Left ventricle myocardium inferior (tissue), 1 donor: ENCODE data around the gene BEND7. TPM values are rescaled to one million over a fixed set of nuclear protein-coding genes. Genes with fewer than 3 reads are reported as not detected.

ENCODE experiments used
- DNase-seq: peaks from one replicate; pipeline ENCODE4 v3.0.0-alpha.2; 2020
- H3K27ac ChIP-seq: fragments of 200-600 bp; replicated peaks from 2 replicates; pipeline ENCODE4 v1.8.0; 2021
- H3K27me3 ChIP-seq: fragments of 200-600 bp; 2 replicates; pipeline ENCODE4 v1.8.0; 2021; ENCODE audit warnings: low read depth
- H3K36me3 ChIP-seq: fragments of 200-600 bp; 2 replicates; pipeline ENCODE4 v1.8.0; 2021
- H3K4me1 ChIP-seq: fragments of 200-600 bp; 2 replicates; pipeline ENCODE4 v1.8.0; 2021
- H3K4me3 ChIP-seq: fragments of 200-600 bp; 2 replicates; pipeline ENCODE4 v1.8.0; 2021; ENCODE audit warnings: mild to moderate bottlenecking, moderate library complexity
- H3K9me3 ChIP-seq: fragments of 200-600 bp; replicated peaks from 2 replicates; pipeline ENCODE4 v1.8.0; 2021
- intact Hi-C: fragments of 100-400 bp; cut with micrococcal nuclease; formaldehyde crosslinking; loops from one replicate; pipeline ENCODE4 v1.11.0; 2022
- total RNA-seq: library from RNA; stranded (reverse); fragmentation: NEBNext Ultra II Directional; extraction: Animal tissue kit (Norgen Biotek cat#: 25700); gene quantifications from one replicate; pipeline ENCODE4 v1.2.1, GENCODE V29; 2021
- TF ChIP-seq, protein P1 (sequence below): fragments of 200-600 bp; IDR thresholded peaks from 2 replicates; pipeline ENCODE4 v1.8.0; 2021; ENCODE audit warnings: antibody characterized with exemption, mild to moderate bottlenecking, borderline replicate concordance
- donor health status: DM: no; HTN: yes; CAD: no; lungs with severe emphysema.

Gene BEND7
- total RNA-seq, 1 donor from 2014 or later = 14.7 TPM

- H3K4me1 ChIP-seq = no peaks in the 10 kb centered on the region
- TF ChIP-seq, protein P1, sequence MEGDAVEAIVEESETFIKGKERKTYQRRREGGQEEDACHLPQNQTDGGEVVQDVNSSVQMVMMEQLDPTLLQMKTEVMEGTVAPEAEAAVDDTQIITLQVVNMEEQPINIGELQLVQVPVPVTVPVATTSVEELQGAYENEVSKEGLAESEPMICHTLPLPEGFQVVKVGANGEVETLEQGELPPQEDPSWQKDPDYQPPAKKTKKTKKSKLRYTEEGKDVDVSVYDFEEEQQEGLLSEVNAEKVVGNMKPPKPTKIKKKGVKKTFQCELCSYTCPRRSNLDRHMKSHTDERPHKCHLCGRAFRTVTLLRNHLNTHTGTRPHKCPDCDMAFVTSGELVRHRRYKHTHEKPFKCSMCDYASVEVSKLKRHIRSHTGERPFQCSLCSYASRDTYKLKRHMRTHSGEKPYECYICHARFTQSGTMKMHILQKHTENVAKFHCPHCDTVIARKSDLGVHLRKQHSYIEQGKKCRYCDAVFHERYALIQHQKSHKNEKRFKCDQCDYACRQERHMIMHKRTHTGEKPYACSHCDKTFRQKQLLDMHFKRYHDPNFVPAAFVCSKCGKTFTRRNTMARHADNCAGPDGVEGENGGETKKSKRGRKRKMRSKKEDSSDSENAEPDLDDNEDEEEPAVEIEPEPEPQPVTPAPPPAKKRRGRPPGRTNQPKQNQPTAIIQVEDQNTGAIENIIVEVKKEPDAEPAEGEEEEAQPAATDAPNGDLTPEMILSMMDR = no peak
- no peak for DNase-seq
- no peak overlapping the region for H3K27ac ChIP-seq
- peaks cover 17% of the 10 kb centered on the region for H3K36me3 ChIP-seq
- no peaks in the 10 kb centered on the region for H3K27me3 ChIP-seq
- intact Hi-C loops = no loop called here
- no peaks in the 10 kb centered on the region for H3K9me3 ChIP-seq
- H3K4me3 ChIP-seq = no peak overlapping the region
These were observed 66.3 kb downstream of the BEND7 start for GRCh38 chr10:13462551-13462950.

GRCh38 chr10:13458687-13459012 is 70.2 kb downstream of the BEND7 start:
- Histone ChIP-seq H3K27me3 (no peaks in the 10 kb centered on the region), H3K4me3 (no peak overlapping the region), H3K9me3 (no peaks in the 10 kb centered on the region), H3K27ac (no peak overlapping the region), H3K36me3 (peaks cover 11% of the 10 kb centered on the region), H3K4me1 (no peaks in the 10 kb centered on the region)
- intact Hi-C loops = no loop called here
- TF ChIP-seq, protein P1 = no peak
- DNase-seq = no peak

DNA sequence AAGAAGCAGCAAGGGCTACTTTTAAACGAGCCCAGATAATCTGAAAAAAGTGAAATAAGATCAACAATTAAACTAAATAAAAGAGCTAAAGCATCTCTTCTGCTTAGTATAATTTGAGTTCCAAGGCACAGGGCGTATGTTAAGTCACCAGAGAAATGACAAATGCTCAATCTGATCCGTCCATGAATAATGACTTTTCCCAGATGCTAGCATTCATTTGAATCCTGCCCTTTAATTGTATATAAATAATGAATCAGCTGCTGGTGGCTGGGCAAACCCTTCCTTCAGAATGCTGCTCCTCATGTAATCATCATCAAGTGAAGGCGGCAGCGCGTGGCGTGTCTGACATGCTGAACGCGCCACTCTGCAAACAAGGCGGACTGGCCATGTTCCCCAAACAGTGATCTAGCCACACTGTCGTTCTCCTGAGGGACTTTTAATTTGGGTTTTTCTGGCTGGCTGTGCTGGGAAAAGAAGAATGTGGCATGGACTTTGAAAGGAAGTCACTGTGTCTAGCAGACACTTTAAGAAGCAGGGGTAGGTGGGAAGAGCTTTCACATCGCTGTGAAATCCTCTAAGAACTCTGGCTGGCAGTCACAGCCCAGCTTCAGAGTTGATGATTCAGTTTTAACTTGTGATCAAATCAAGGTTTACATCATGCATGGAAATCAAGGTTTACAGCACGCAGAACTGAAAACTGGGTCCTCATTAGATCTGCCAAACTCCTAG is 70.7 kb downstream of the BEND7 start:
- intact Hi-C loops = no loop called here
- Histone ChIP-seq H3K27ac (no peak overlapping the region), H3K4me1 (no peaks in the 10 kb centered on the region), H3K36me3 (peaks cover 10% of the 10 kb centered on the region), H3K27me3 (no peaks in the 10 kb centered on the region), H3K9me3 (no peaks in the 10 kb centered on the region), H3K4me3 (no peak overlapping the region)
- no peak for DNase-seq
- TF ChIP-seq, protein P1 = no peak

DNA sequence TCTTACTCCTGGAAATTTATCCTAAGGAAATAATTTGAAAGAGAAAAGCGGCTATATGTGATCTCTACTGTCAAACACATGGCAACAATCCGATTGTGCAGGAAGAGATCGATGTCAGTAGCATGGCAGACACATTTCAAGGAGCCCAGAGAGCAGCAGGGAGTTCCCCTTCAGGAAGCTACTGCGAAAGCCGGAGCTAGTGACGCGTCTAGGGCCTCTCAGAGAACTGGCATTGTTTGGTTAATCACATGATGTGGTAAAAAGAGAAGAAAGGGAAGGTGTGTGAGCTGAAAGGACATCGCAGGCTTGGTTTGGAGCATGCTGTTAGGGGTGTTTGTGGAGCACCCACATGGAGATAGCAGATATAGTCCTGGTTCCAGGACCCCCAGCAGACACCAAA is 74.9 kb downstream of the BEND7 start:
- H3K4me3 ChIP-seq = no peak overlapping the region
- H3K4me1 ChIP-seq = no peaks in the 10 kb centered on the region
- no peak overlapping the region for H3K27ac ChIP-seq
- TF ChIP-seq, protein P1 = no peak
- no peaks in the 10 kb centered on the region for H3K9me3 ChIP-seq
- intact Hi-C loops = no loop called here
- no peaks in the 10 kb centered on the region for H3K27me3 ChIP-seq
- peaks cover 12% of the 10 kb centered on the region for H3K36me3 ChIP-seq
- no peak for DNase-seq

DNA sequence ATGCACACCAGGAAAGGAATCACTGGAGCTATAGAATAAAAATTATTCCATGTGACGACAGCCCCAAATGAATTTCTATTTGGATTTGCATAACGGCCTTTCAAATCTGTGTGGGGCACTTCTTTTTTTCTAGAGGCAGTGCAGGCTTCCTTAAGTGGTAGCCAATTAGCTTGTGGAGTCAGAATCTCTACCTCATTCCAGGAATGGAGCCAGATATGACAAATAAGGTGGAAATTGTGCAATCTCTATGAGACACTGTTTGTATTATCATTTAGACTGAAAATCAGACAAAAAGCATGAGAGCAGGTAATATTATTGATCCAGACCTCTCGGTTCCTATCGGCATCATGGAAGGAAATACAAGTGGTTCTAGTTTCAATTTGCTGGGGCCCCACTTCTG is 78.7 kb downstream of the BEND7 start:
- Histone ChIP-seq H3K36me3 (peaks cover 37% of the 10 kb centered on the region), H3K27ac (no peak overlapping the region), H3K4me3 (no peak overlapping the region), H3K4me1 (no peaks in the 10 kb centered on the region), H3K9me3 (no peaks in the 10 kb centered on the region), H3K27me3 (no peaks in the 10 kb centered on the region)
- intact Hi-C loops = no loop called here
- TF ChIP-seq, protein P1 = no peak
- no peak for DNase-seq
